ENCODE measurements around the gene UGT8. TPM values are rescaled to one million over a fixed set of nuclear protein-coding genes. Genes with fewer than 3 reads are reported as not detected.

Gene UGT8
- polyA plus RNA-seq, 1 experiment: not detected

DNA sequence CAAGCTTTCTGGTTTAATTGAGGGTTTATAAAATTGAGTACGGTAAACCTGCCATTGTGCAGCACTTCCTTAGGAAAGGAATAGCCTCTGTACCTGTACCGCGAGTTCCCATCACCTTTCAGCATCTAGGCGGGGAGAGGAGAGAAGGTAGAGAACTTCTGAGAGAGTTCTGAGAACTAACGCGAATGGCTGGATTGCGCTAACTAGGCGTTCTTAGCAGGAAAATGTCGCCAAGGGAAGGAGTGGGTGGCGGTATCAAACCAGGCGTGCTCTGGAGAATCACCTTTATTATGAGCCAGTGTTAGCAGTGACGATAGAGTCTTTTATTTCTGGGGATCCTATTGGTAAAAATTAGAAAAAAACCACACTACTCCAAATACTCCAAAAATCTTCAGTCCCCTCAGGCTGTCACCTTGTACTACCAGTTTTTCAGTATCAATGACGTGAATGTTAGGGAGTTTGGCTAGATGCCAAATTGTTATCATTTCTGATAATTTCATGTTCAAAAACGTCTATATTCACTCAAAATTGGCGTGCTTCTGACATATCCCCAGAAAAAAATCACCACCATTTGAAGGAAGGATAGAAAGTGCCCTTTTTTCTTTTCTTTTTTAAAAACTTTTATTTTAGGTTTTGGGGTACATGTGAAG lies 1.4 kb downstream of the UGT8 start:
- H3K9me3 ChIP-seq (ENCODE audit: control insufficient read depth, insufficient read depth, low read length): no peaks in the 10 kb centered on the region; the same call in 1 of the 2 replicates
- DNase-seq (ENCODE audit: low read depth, low spot score): no peak
- H3K27me3 ChIP-seq (ENCODE audit: control insufficient read depth, insufficient read depth, low read length): peaks cover 32% of the 10 kb centered on the region
- TF ChIP-seq, protein P1, sequence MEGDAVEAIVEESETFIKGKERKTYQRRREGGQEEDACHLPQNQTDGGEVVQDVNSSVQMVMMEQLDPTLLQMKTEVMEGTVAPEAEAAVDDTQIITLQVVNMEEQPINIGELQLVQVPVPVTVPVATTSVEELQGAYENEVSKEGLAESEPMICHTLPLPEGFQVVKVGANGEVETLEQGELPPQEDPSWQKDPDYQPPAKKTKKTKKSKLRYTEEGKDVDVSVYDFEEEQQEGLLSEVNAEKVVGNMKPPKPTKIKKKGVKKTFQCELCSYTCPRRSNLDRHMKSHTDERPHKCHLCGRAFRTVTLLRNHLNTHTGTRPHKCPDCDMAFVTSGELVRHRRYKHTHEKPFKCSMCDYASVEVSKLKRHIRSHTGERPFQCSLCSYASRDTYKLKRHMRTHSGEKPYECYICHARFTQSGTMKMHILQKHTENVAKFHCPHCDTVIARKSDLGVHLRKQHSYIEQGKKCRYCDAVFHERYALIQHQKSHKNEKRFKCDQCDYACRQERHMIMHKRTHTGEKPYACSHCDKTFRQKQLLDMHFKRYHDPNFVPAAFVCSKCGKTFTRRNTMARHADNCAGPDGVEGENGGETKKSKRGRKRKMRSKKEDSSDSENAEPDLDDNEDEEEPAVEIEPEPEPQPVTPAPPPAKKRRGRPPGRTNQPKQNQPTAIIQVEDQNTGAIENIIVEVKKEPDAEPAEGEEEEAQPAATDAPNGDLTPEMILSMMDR (IDR thresholded peaks at IDR 0.05; ENCODE audit: low read depth, low read length): no peak
- H3K4me3 ChIP-seq (ENCODE audit: low read depth, low read length): no peak overlapping the region
- ChIA-PET CTCF (no interaction called here), POLR2A (no interaction called here)
- H3K27ac ChIP-seq (ENCODE audit: low read depth, low read length): no peak overlapping the region

DNA sequence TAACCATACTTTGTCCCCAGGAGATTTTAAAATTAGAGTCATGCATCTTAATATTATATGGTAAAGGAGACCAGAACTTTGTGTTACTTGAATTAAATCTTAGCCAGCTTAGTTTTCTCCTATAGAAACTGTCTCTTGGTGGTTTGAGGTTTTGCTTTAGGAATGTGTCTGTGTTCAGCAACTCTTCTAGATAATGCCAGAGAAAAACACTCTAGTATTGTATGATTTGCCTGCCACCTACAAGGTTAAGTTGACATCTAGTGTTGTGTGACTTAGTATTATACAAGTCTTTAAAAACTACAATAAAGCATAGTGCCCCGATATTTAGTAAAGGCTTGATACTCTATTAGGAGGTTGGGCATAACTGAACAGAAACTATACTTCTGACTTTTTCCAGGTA lies 2.1 kb downstream of the UGT8 start:
- ChIA-PET POLR2A (no interaction called here), CTCF (no interaction called here)
- H3K27me3 ChIP-seq (ENCODE audit: control insufficient read depth, insufficient read depth, low read length): peaks cover 31% of the 10 kb centered on the region

DNA sequence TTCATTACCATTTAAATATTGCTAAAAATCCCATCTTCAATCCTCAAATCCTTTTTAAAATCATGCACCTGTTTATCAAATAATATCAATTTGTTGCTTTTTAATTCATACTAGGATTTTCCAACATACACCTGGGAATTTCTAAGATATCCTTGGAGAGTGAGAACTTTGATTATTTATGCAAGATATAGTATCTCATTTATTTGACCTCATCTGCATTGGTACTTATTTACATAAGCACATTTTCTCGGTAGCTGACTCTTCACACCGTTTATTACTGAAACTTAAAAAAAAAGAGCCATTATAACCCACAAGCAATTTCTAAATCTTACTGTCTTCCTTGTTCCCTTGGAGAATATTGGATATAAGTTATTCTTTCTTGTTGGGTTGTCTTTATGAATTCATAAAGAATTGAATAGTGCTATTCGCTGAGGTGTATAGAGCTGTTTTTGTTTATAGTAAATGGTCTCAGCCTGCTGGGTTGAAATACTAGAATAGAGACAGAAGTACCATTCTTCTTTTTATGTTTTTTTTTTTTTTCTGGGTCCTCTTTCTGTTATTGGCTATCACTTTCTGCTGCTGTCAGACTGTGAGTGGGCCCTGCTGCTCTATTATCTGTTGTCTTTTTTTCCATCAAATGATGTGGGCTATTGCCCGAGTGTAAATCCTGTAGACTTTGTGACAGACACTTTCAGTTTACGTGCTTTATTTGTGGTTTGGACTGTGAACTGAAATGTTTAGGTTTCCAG lies 2.9 kb downstream of the UGT8 start:
- TF ChIP-seq, protein P1 (IDR thresholded peaks at IDR 0.05; ENCODE audit: low read depth, low read length): no peak
- no peak for DNase-seq (ENCODE audit: low read depth, low spot score)
- H3K27me3 ChIP-seq (ENCODE audit: control insufficient read depth, insufficient read depth, low read length): peaks cover 31% of the 10 kb centered on the region
- POLR2A ChIA-PET: no interaction called here
- no peak overlapping the region for H3K4me3 ChIP-seq (ENCODE audit: low read depth, low read length)
- no peak overlapping the region for H3K27ac ChIP-seq (ENCODE audit: low read depth, low read length)
- no peaks in the 10 kb centered on the region; the same call in 1 of the 2 replicates for H3K9me3 ChIP-seq (ENCODE audit: control insufficient read depth, insufficient read depth, low read length)
- CTCF ChIA-PET: no interaction called here

More for the DNA sequence above, 2.1 kb downstream of the UGT8 start:
- Histone ChIP-seq H3K4me3 (ENCODE audit: low read depth, low read length) (no peak overlapping the region), H3K27ac (ENCODE audit: low read depth, low read length) (no peak overlapping the region), H3K9me3 (ENCODE audit: control insufficient read depth, insufficient read depth, low read length) (no peaks in the 10 kb centered on the region; the same call in 1 of the 2 replicates)
- no peak for DNase-seq (ENCODE audit: low read depth, low spot score)
- TF ChIP-seq, protein P1 (IDR thresholded peaks at IDR 0.05; ENCODE audit: low read depth, low read length): no peak

DNA sequence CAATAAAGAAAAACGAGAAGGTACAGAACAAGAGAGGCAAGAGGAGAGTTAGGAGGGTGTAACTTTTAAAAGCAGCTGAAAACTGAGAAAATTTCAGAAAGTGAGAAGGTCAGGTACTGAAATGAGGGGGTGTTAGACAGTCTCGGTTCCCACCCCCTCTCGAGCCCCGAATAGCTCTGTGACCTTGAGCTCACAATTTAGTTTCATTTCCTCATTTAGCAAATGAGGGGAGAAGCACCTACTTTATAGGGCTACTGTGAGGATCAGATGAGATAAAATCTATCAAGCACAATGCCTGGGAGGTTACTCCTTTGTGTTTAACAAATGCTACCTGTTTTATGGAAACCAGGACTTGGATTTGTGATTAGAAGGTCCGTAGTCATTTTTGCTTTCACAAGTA lies 4.9 kb downstream of the UGT8 start:
- H3K9me3 ChIP-seq (ENCODE audit: control insufficient read depth, insufficient read depth, low read length): no peaks in the 10 kb centered on the region; the same call in 1 of the 2 replicates
- H3K27ac ChIP-seq (ENCODE audit: low read depth, low read length): no peak overlapping the region
- ChIA-PET POLR2A (no interaction called here), CTCF (no interaction called here)
- H3K27me3 ChIP-seq (ENCODE audit: control insufficient read depth, insufficient read depth, low read length): peaks cover 17% of the 10 kb centered on the region
- DNase-seq (ENCODE audit: low read depth, low spot score): no peak
- TF ChIP-seq, protein P1 (IDR thresholded peaks at IDR 0.05; ENCODE audit: low read depth, low read length): no peak
- H3K4me3 ChIP-seq (ENCODE audit: low read depth, low read length): no peak overlapping the region

DNA sequence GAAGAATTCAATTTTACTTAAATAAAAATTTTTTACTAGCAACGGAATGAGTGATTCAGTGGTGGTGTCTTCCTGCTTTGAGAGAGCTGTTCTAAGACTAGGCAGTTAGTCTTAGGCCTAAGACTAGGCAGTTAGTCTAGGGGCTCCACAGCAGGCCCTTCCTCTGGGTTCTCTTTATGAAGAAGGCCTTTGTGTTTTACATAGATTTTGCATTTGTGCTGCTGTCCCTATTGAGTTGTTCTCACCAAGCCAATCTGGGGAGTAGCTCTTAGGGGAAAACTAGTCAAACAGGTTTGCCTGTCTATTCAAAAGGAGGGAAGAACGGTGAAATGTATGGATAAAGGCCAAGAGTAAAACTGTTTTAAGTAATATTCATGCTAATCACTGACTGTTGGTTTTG lies 7.6 kb downstream of the UGT8 start:
- ChIA-PET POLR2A (no interaction called here), CTCF (no interaction called here)
- Histone ChIP-seq H3K27ac (ENCODE audit: low read depth, low read length) (no peak overlapping the region), H3K27me3 (ENCODE audit: control insufficient read depth, insufficient read depth, low read length) (no peaks in the 10 kb centered on the region), H3K9me3 (ENCODE audit: control insufficient read depth, insufficient read depth, low read length) (no peaks in the 10 kb centered on the region), H3K4me3 (ENCODE audit: low read depth, low read length) (no peak overlapping the region)
- TF ChIP-seq, protein P1 (IDR thresholded peaks at IDR 0.05; ENCODE audit: low read depth, low read length): no peak
- DNase-seq (ENCODE audit: low read depth, low spot score): no peak

Measured in AG04450 (cell line).